ENCODE measurements around the gene MT1A.

The MT1A gene

DNA sequence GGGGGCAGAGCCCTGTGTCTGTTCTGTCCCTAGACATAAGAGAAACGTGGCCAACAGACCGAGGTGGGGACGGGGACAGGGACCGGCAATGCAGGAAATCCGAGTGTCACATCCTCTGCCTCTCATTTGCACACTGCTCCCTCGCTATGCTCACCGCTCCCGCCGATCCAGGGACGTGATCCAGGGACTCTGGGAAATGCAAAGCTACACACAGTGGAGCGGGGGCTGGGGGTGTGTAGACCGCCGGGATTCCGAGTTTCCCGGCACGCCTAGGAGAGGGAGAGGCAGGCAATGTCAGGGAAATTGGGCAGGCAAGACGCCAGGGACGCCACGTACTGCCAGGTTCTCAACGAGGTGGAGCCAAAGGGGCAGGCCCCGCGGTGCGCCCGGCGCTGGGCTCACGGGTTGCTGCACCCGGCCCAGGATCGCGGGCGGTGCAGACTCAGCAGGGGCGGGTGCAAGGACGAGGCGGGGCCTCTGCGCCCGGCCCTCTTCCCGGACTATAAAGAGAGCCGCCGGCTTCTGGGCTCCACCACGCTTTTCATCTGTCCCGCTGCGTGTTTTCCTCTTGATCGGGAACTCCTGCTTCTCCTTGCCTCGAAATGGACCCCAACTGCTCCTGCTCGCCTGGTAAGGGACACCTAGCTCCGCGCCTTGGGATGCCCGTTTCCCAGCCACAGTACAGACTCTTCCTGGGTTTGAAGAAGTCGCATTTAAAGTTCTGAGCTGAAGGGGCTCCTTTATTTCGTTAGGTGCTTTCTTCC, 43.7 kb downstream of the MT1A start, which contains the start of gene MT1X:
TSS of gene MT1X (plus strand) at position 532 of the 764 bp plus-strand sequence. CDS start at position 603, 71 bp downstream.
- TF ChIP-seq, protein P1, sequence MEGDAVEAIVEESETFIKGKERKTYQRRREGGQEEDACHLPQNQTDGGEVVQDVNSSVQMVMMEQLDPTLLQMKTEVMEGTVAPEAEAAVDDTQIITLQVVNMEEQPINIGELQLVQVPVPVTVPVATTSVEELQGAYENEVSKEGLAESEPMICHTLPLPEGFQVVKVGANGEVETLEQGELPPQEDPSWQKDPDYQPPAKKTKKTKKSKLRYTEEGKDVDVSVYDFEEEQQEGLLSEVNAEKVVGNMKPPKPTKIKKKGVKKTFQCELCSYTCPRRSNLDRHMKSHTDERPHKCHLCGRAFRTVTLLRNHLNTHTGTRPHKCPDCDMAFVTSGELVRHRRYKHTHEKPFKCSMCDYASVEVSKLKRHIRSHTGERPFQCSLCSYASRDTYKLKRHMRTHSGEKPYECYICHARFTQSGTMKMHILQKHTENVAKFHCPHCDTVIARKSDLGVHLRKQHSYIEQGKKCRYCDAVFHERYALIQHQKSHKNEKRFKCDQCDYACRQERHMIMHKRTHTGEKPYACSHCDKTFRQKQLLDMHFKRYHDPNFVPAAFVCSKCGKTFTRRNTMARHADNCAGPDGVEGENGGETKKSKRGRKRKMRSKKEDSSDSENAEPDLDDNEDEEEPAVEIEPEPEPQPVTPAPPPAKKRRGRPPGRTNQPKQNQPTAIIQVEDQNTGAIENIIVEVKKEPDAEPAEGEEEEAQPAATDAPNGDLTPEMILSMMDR (IDR thresholded peaks at IDR 0.05; ENCODE audit: control insufficient read depth, insufficient read depth, low read depth, low read length, missing control alignments): no peak
- peak; percentile 48 for DNase-seq (ENCODE audit: low read depth)
- H3K4me3 ChIP-seq (ENCODE audit: control insufficient read depth, low read depth, low read length): peak within 1 kb of the TSS; percentile 66

DNA sequence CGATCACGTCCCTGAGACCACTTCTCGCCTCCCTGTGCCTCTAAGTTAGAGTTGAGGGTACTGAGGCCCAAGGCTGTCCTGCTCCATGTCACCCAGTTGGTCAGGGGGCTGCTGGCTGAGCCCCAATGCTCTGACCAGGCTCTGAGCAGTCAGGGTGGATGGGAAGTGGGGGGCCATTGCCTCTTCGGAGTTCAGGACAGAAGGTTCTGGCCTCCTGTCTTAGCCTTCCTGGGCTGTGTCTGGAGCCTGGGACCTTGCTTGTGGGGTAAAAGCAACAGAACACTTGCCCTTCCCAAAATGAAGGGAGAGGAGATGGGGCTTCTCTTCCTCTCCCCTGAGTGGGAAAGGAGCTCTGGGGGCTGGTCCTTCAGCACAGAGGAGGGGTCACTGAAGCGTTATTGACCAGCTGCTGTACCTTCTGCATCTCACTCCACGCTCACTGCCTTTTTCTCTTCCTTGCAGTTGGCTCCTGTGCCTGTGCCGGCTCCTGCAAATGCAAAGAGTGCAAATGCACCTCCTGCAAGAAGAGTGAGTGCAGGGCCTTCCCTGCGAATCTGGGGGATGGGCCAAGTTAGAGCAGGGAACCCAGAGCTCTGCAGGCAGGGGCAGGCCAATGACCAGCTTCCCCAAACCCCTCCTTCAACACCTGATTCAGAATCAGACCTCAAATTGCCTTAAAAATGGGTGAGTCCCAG, 44.4 kb downstream of the MT1A start:
- H3K4me3 ChIP-seq (ENCODE audit: control insufficient read depth, low read depth, low read length): peak overlapping the region; percentile 66
- no peak for DNase-seq (ENCODE audit: low read depth)
- TF ChIP-seq, protein P1 (IDR thresholded peaks at IDR 0.05; ENCODE audit: control insufficient read depth, insufficient read depth, low read depth, low read length, missing control alignments): no peak

DNA sequence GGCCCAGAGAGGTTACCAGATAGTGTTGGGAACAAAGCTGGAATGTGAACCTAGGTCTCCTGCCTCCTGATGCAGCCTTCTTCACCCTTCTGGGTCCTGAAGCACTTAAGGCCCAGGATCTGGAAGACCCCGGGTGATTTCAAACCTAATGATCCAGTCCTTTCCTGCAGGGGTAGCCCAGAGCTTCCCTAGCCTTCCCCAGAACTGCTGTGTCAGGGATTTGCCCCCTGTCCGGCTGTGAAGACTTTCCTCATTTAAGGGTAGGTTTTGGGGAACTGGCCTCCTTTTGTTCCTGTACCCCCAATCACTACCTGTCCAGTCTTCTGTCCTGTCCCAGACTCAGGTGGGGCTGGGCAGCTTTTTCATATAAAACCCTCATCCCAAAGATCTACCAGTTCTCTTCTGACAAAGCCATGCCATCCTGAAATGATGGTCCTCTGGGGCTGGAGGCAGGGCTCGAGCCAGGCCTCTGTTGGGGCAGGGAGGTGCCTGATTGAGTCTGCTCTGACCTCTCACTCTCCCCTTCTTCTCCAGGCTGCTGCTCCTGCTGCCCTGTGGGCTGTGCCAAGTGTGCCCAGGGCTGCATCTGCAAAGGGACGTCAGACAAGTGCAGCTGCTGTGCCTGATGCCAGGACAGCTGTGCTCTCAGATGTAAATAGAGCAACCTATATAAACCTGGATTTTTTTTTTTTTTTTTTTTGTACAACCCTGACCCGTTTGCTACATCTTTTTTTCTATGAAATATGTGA, 45.1 kb downstream of the MT1A start:
- H3K4me3 ChIP-seq (ENCODE audit: control insufficient read depth, low read depth, low read length): peak overlapping the region; percentile 66
- TF ChIP-seq, protein P1 (IDR thresholded peaks at IDR 0.05; ENCODE audit: control insufficient read depth, insufficient read depth, low read depth, low read length, missing control alignments): no peak
- no peak for DNase-seq (ENCODE audit: low read depth)

DNA sequence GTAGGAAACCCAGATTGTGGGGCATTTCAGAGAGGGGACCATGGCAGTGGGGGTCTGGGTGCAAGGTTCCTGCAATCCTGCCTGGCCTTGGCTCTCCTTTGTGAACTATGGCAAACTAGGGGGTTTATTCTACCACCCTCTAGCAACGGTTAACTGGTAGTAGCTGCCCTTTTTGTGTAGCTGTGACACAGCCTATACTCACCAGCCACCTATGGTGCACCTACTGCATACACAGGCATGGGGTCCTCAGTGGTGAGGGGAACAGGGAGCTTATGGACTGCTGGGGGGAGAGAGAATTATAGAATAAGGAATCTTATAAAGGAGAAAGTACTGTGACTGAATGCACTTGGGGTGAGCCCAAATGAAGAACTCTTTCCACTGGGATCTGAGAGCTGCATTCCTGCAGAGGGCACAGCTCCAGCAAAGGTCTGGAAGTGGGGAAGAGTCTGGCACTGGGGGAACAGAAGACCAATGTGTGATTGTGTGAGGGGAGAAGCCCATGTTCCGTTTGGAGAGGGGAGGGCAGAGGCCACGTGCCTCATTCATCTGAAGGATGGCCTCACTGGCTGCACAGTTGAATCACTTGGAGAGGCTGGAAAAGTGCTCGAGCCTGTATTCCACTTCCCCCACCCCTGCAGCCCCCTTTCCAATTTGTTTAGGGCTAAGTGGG, 45.9 kb downstream of the MT1A start:
- H3K4me3 ChIP-seq (ENCODE audit: control insufficient read depth, low read depth, low read length): no peak overlapping the region
- TF ChIP-seq, protein P1 (IDR thresholded peaks at IDR 0.05; ENCODE audit: control insufficient read depth, insufficient read depth, low read depth, low read length, missing control alignments): no peak
- DNase-seq (ENCODE audit: low read depth): no peak

DNA sequence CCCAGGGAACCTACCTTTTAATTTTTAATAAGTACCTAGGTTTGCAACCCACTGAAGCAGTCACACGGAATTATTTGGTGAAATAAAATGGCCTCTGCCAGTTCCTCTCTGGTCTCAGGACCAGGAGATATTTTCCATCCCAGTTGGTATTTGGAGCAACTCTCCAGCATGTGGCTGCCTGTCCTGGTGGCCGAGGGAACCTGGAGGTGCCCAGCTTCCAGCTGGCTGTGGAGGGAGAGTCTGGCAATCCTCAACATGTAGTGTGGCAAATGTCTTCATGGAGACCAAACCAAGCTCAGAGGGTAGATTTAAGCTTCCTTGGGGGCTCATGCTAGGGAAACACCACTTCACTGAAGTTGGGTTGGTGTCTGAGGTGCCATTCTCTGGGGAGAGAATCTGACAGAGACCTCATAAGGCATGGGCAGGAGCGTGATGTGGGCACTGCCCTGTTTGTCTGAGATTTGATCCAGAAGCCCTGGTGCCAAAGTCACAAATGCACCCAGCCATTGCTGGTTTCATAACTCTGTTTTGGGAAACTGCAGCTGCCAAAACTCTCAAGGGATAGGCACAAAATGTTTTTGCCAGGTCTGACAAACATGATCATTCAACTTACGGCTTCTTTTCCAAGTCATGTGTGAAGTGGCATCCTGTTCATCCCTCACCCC, 46.6 kb downstream of the MT1A start:
- no peak for DNase-seq (ENCODE audit: low read depth)
- TF ChIP-seq, protein P1 (IDR thresholded peaks at IDR 0.05; ENCODE audit: control insufficient read depth, insufficient read depth, low read depth, low read length, missing control alignments): no peak
- H3K4me3 ChIP-seq (ENCODE audit: control insufficient read depth, low read depth, low read length): no peak overlapping the region

Data from AG09309 (cell line).